Stimulated activated CD8-positive, alpha-beta memory T cell treated with anti-CD3 and anti-CD28 coated beads, Interleukin-4, amount 100 ng/mL, for 4 hours (primary cell): Measurements from ENCODE around the gene CSK.

ENCODE experiments used
- DNase-seq, 2 donors: peaks; one replicate each; pipeline ENCODE4 v3.0.0-alpha.2; 2020; ENCODE audit warnings: low read depth in 2 of 2, low spot score in 1 of 2

CSK gene

GRCh38 chr15:74787251-74788041, 5.6 kb downstream of the CSK start:
- DNase-seq: peak; percentile 72 to 85

DNA sequence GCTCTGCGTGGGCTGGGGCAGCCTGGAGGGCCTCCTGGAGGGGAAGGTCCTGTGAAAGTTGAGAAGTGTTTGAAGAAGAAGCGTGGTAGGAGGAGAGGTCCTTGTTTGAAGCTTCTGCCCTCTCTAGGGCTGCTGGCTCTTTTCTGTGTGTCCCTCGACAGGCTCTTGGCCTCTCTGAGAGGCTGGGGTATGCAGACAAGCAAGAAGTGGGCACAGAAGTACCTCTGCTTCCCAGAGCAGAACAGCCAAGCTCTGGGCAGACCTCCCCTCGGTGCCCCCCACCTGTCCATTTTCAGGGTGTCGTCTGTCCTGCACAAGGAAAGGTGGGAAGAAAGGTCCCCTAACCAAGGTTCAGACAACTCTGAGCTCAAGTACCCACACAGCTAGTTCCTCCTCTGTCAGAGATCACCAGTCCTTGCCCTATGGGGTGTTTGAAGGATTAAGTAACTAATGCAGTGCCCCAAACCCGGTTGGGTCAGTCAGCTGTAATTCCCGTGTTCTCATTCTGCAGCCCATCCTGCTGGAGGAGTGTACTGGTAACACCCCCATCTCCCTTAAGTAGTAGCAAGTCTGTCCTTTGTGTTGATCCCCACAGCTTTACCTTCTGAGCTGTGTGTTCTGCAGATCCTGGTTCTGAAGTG, 6.3 kb downstream of the CSK start:
- no peak for DNase-seq

DNA sequence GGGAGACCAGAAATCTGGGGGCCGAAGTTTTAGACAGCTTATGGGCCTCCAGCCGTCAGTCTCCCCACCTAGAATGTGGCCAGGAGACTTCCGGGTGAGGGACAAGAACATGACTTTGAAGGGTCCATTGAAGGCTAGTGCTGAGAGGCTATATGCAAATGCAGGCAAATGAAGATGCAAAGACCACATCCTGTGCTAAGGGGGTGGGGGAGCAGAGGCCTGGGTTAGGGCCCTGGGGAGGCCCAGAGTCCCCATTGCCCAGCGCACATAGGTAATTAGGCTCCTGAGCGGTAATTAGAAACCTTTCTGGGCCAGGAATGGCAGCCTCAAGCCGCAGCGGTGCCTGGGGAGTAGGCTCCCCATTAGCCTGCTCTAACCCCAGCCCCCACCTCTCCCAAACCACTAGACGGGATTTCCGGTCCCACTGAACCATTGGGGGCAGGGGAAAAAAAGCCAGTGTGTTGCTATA, 6.8 kb downstream of the CSK start:
- no peak for DNase-seq

GRCh38 chr15:74789171-74789631, 7.3 kb downstream of the CSK start:
- DNase-seq: no peak

DNA sequence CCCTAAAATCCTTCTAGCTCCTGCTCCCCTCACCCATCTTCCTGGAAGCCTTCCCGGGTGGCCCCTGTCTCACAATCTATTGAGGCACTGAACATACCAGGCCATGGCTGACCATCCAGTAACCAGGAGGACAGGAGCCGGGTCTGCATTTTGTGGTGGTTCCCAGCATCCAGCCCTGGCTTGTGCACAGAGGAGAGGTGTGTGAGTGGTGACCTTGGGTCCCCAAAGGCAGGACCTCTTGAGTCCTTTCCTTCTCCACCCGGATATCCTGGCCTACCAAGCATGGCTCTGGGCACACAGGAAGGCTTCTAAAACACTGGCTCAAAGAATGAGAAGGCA, 7.8 kb downstream of the CSK start:
- no peak for DNase-seq

DNA sequence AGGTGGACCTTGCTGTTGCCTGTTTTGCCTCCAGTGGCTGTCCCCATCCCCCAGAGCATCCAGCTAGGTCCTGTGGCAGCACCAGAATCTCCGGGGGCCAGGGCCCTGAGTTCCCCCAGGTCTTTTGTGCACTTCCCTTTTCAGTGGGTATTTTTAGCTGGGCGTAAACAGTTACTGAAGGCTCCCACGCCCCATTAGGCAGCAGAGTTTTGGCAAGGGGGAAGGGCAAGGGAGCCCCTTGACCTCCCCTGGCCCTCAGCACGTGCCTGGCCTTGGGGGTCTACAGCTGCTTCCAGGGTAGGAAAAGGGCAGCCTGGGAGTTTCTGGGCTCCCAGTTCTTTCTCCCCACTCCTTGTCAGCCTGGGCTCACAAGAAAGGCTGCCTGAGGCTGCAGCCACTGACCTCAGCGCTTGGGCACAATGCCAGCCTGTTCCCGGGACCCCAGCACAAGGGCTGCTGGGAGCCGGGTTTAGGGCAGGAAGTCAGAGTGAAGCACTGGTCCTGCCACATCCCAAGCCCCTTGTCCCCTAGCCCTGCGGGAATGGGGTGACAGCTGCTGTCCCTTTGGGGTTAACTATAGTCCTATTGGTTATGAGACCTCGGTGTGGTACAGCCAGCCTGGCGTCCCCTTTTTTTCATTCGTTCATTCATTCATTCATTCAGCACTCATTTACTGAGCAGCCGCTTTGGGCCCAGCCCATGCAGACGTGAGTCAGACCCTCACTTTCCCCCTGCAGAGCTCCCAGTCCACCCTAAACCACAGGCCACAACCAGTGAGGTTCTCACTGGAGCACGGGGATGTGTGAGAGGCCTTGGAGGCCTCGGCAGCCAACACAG, 8.4 kb downstream of the CSK start:
- DNase-seq: no peak

DNA sequence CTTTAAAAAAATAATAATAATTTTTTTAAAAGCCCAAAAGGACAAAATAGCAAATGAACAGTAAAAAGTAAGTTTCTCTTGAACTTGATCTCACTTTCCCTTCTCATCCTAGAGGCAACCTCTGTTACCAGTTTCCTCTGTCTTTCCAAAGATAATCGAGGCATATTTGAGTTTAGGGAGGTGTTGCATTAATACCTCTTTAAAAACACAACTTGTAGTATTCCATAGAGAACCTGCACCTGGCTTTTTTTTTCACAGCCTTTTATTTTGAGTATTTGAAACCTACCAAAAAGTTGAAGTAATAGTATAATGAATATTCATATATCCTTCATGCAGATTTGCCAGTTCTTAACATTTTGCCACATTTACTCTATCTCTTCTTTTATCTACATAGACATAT, 9.1 kb downstream of the CSK start:
- no peak for DNase-seq

GRCh38 chr15:74791667-74792066, 9.8 kb downstream of the CSK start:
- DNase-seq: no peak

DNA sequence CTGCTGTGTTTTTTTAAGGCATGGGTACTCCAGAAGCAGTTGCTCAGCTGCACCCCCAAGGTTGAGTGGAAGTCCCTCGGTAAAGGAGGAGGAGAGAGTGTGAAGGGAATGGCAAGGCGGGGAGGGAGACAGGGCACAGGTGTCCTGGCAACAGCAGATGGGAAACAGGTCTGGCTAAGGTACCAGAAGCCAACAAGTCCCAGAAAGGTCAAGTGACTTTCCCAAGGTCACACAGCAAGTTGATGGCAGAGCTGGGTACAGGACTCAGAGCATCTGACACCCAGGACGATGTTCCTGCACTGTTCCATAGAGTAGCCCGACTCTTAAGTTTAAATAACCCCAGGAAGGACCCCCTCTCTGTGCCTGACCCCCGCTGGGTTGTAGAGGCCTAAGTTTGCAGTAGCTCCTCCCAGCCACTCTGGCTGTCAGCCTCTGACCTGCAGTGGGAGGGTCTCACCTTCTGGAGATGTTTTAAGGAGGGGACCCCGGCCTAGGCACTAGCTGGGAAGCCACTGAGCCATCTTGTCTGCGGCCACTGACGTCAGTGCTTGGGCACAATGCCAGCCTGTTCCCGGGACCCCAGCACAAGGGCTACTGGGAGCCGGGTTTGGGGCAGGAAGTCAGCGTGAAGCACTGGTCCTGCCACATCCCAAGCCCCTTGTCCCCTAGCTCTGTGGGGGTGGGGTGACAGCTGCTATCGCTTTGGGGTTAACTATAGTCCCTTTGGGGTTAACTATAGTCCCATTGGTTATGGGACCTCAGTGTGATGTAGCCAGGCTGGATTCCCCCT, 10.5 kb downstream of the CSK start:
- DNase-seq: no peak

DNA sequence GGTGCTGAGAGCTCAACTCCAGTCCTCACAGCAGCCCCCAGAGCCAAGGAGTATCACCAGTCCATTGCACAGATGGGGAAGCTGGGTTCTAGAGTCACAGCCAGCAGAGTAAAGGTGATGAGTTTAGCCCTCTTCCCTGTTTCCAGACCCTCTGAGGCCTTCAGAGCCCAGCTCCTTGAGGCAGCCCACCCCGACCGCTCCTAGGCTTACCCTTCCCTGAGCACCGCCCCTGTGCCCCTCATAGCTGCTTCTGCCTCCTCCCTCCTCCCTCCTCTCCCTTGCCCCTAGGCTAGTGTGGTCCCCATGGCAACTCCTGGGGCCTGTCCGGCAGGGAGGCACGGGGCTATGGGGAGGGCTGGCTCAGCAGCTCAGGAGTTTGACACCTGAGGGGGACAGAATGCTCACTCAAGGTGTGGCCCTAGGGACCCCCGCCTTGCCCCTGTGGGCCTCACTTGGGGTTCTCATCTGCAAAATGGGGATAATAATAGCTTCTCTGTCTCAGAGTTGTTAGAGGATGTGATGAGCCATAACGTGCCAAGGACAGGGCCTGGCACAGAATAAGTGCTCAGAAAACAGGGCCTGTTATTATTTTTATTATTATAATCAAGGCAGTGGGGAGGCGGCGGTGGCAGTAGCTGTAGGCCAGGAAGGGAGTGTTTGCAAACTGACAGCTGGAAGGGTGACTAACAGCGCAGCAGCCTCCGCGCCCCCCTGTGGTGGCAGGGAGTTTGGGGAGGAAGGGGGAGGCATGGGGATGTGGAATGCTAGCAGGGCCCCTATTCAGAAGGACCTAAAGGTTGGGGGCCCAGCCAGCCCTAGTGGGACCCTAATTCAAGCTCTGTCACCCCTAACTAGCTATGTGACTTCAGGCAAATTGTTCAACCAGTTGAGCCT, 11.5 kb downstream of the CSK start:
- DNase-seq: no peak

GRCh38 chr15:74794248-74794969, 12.5 kb downstream of the CSK start:
- no peak for DNase-seq

GRCh38 chr15:74794970-74795349, 13.1 kb downstream of the CSK start:
- no peak for DNase-seq

GRCh38 chr15:74795966-74796625, 14.2 kb downstream of the CSK start:
- DNase-seq: no peak

DNA sequence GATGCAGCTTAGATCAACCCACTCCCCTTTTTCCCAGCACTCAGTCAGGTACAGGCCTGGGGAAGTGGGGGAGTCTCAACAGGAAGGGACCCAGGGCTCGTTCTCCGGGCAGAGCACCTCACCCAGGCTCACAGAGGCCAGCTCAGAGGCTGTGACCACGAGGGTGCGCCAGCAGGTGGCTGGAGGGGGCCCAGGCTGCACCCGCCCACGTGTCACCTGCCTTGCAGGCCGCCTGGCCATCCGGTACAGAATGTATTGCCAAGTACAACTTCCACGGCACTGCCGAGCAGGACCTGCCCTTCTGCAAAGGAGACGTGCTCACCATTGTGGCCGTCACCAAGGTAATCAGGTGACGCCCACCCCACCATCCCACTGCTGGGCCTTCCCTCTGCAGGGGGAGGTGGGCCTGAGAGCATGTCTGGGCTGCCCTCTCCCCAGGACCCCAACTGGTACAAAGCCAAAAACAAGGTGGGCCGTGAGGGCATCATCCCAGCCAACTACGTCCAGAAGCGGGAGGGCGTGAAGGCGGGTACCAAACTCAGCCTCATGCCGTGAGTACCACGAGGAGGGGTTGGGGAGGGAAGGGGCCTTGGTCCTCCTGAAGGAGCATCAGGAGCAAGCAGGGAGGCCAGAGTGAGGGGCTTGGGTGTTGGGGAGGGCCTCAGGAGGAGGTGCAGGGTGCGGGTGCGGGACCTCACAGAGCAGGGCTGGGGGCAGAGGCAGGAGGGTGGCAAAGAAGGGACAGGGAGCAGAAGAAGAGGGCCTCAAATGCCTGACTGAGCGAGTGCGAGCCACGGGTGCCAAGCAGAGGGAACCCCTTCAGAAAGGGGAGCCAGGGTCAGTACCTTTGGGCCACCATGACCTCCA, 16.7 kb downstream of the CSK start:
- no peak for DNase-seq

DNA sequence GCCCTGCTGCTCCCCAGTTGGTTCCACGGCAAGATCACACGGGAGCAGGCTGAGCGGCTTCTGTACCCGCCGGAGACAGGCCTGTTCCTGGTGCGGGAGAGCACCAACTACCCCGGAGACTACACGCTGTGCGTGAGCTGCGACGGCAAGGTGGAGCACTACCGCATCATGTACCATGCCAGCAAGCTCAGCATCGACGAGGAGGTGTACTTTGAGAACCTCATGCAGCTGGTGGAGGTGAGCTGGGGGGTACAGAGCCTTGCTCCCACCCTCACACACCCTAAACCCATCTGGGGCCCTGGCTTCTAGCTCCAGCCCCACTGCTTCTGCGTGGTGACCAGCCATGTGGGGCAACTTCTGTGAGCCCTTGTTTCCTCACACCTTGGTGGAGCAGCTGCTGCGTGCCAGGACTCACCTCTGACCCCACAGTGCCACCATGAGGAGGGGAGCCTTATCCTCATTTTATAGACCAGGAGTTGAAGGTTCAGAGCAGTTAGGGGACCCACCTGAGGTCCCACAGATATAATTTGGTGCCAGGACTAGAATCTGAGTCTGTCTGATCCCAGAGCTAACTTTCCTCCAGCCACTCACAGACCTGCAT, 17.5 kb downstream of the CSK start:
- no peak for DNase-seq

GRCh38 chr15:74799856-74800558, 18.1 kb downstream of the CSK start:
- peak in 1 of 2 donors; percentile 74 for DNase-seq

GRCh38 chr15:74800559-74801094, 18.7 kb downstream of the CSK start:
- no peak for DNase-seq
